HG03045 (cell line): Measurements from ENCODE around the gene COMMD8.
A peak's percentile ranks its signal among the peaks of the same experiment; 100 is the strongest.
"Not testable (repeated sequence)": the region's sequence is repeated elsewhere in the genome, so short reads cannot be mapped to it uniquely, and the experiment has no call there.

Source experiments
- ATAC-seq: cut with Tn5 transposase; IDR thresholded peaks from one replicate; pipeline ENCODE4 v1.9.1; 2021; ENCODE audit warnings: mild to moderate bottlenecking, moderate library complexity; ENCODE audit not compliant: unreplicated experiment

Gene COMMD8

DNA sequence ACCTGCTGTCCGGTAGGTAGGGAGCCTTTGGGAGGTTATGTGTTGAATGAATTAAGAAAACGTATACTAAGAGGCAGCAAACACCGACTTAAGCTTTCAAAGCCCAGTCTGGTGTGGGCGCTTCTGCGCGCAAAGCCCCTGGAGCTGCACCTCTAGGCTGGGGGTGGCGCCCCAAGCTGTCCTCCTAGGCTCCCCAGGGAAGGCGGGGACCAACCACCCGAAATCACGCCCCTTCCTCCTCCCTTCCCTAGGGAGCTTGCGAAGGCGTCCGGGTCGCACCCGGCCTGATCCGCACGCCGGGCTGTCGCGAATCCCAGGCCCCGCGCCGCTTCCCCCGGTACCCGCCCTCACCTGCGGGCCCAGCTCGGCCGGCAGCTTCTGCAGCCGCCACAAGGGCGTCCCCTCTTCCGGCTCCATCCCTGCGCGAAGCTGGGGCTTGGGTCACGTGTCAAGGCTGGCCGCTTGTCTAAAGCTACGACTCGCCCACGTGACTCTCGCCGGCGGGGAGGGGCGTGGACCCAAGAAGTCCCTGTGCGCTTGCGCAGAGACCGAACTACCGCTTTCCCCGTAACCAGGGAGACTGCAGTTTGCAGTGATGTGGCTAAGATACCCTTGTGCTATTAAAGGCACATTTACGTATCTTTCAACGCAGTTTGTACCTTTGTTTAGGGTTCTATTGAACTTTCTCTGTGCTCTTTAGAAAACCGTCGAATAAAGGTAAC, at the start of gene COMMD8:
COMMD8 (minus strand) TSS at position 468 of the 722 bp plus-strand sequence; CDS start at position 417, 51 bp downstream.
- ATAC-seq: peak; percentile 95

DNA sequence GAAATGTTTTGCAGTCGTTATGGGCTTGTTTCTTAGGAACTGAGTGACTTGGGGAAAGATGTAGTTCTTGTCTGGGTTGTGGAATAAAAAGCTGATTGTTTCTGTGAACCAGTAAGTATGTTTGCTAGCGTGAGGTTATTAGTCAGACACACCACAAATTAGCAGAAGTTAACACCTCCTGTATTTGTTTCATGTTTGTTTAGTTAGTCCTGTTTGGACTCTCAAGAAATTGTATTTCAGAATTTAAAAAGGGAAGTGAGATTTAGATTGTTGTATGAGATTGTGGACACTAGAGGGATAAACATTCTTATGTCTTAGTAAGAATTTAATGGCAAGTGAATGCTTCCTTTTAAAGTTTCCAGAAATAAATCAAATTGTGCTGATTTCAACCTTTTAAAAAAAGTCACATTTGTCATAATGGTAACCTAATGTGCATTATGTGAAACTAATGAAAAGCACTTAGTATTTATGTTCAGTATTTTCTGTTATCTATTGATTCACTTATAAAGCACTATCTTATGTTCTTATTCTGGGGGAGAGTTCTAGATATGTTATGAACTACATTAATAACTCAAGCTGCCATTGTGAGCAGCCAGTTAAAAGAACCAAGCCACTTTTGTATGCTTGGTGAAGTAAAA, 47.1 kb upstream of the COMMD8 start:
- peak; percentile 97 for ATAC-seq

DNA sequence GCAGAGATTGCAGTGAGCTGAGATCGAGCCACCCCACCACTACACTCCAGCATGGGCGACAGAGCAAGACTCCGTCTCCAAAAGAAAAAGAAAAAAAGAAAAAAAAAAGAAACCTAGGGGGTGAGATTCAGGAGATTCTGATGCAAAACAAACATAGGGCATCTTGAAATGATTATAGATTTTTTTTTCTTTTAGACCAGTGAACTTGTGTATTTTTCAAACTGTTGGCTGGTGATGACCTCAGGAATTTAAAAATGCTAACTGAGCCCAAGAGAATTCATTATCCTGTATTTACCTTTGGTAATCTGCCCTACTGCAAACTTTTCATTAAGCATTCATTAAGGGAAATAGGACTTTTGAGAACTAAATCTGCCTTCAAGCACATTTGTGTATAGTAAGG, 42.2 kb upstream of the COMMD8 start:
- no peak for ATAC-seq

DNA sequence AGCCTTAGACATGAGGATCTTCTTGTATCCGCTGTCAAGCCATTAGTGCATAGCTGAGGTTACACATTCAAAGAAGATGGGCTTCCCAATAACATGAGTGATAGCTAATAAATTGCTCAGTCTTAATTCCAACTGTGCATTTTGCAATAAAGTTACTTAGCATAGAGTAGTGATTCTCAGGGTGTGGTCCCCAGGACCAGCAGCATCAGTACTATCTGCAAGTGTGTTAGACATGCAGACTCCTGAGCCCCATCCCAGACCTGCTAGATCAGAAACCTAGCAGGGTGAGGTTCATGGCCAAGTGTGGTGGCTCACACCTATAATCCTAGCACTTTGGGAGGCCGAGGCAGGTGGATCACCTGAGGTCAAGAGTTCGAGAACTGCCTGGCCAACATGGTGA, 41.6 kb upstream of the COMMD8 start:
- ATAC-seq: no peak

DNA sequence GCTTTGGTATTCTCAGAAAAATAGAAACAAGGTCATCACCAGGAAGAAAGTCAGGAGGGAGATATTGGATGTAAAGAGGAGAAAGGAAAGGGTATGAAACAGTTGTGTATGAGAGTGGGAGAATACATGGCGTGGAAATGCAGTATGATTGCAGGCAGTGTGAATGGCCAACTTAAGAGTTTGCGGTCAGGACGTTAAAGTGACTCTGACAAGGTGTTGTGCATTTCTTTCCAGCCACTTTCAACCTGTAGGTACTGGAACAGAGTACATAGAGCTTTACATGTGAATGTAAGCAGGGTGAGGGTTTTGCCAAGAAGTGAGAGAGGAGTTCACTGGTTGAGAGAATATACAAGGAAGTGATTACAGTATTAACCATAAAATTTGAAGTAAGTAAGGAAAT, 37.3 kb upstream of the COMMD8 start:
- no peak for ATAC-seq

DNA sequence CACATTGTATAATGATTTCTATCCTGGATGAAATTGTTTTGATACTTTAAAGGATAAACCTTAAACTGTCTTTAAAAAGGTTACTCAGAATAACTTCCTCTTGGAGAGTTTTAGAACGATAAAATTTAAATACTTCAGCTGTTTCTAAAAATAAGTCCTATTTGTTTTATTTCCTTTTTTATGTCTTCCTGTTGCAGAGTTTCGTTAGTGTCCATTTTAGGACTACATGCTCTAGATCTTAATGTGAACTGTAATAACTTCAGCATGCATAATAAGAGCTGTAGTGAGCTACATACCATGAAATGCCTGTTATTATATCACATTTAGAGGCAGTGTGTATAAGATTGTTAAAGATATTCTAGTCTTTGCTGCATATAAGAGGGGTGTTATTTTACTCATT, 36.2 kb upstream of the COMMD8 start:
- no peak for ATAC-seq

DNA sequence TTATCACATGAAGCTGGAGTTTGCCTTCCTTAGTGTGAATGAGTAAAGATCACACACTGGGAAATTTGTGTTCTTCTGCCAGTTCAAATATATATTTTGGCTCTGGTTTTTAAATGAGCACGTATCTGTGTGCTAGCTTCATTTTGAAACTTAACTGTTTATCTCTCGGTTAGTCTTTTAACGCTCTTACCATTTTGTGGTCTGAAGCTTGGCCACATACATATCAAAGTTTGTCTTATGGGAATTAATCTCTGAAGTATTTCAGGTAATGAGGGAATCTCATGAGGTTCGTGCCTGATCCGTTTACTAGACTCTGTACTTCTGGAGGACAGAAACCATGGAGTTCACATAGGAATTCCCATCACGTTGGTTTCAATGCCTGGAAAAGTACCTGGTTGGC, 35.4 kb upstream of the COMMD8 start:
- ATAC-seq: no peak

DNA sequence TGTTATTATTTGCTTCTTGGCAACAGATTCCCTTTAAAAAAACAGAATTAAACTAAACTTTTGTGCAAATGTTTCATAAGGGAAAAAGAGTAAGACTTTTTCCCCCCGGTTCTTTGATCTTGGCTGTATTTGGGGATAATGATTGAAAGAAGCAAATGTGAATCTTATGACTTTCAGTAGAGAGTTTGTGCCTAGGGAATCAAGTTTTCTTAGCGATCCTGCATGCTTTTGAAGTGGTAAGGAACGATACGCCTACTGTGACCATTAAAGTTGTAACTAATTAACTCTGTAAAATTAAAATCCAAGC, 30.6 kb upstream of the COMMD8 start:
- no peak for ATAC-seq

DNA sequence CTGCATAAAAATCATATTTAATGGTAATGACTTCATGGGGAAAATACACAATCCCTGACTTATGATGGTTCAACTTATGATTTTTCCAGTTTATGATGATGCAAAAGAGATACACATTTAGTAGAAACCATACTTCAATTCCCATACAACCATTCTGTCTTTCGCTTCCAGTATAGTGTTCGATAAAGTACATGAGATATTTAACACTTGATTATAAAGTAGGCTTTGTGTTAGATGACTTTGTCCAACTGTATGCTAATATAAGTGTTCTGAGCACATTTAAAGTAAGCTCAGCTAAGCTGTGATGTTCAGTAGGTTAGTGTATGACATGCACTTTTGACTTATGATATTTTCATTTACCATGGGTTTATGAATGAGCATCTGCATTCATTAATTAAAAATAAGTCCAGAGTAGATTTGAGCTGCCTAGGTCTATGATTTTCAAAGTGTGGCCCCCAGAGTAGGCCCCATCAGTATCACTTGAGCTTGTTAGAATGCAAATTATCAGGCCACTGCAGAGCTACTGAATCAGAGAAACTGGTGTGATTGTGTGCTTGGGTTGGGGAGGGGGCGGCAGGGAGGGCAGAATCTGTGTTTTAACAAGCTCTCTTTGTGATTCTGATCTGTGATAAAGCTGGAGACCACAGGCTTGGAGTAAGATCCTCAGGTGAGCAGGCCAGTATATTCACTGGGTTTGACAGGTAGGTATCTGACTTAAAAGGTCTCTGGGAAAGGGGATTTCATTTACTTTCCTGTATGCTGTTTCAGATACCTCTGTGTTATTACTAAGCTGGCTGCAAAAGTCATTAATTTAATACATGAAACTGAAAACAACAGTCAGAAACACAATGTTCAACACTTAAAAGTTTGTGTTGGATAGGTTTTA, 30.0 kb upstream of the COMMD8 start:
- ATAC-seq: no peak

DNA sequence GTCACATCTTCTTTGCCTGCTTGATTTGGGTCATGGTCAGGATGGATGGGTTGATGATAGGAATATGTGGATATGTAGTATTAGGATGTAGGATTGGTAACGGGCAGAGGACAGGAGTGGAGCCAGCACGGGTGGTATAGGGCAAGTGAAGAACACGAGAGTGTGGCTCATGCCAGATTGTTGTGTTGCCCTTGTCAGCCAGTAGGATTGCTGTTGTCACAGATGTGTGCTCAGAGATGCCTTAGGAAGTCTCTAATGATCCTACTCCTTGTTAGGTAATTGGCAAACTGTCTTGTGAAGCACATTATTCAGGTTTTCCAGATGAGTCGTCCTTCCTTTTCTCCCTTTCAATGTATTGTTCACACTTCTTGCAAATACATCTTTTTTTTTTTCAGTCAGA, 27.0 kb upstream of the COMMD8 start:
- ATAC-seq: peak; percentile 75

DNA sequence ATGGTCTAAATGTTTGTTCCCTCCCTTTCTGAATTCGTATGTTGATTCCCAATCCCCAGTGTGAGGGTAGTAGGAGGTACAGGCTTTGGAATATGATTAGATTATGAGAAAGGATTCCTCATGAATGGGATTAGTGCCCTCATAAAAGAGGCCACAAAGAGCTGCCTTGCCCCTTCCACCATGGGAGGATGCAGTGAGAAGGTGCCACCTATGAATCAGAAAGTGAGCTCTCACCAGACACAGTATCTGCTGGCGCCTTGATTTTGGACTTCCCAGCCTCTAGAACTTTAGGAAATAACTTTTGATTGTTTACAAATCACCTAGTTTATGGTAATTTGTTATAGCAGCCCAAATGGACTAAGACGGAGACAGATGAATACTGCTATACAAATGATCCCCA, 25.2 kb upstream of the COMMD8 start:
- ATAC-seq: no peak

DNA sequence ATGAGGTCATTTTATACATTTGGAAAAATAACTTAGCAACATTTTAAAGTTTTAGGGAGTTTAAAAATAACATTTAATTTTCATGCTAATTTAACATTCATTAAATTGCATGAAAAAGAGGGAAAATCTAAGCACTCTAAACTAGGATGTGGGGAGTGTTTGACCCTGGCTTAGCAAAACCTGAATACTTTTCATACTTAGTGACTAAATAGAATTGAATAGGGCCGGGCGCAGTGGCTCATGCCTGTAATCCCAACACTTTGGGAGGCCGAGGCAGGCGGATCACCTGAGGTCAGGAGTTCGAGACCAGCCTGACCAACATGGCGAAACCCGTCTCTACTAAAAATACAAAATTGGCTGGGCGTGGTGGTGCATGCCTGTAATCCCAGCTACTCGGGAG, 23.2 kb upstream of the COMMD8 start:
- not testable (repeated sequence) for ATAC-seq

DNA sequence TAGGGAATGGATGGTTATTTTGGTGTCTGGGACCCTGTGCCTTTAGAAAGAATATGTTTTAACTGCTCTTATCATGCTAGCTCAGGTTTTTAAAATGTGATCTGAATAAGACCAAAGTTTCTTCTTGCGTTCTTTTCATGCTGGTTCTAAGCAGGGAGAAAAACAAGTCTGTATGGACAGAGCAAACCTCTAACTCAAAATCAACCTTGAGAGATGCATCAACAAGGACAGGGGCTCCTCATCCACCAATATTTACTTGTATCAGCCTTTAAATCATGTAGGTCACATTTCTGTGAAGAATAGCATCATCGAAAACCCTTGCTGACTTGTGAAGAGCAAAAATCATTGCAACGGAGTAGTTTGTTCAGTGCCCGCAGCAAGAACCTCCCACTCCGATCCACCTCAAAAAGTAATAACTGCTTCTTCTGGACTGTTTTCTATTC, 22.8 kb upstream of the COMMD8 start:
- ATAC-seq: no peak

DNA sequence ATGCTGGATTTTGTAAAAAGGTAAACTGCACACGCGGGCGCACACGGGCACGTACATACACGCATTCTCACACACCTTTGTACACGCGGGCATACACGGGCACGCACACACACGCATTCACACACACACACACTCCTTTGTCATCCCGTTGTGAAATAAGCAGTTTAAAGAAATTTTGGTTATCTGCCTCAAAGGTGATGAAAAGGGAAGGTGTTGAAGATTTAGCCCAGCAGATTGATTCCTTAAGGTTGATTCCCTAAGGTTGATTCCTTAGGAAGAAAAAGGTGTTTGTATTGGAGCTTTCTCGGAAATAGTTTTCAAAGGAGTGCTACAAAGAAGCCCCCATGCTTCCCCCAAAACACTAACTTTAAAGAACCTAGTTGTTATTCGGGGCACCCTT, 22.3 kb upstream of the COMMD8 start:
- ATAC-seq: no peak

DNA sequence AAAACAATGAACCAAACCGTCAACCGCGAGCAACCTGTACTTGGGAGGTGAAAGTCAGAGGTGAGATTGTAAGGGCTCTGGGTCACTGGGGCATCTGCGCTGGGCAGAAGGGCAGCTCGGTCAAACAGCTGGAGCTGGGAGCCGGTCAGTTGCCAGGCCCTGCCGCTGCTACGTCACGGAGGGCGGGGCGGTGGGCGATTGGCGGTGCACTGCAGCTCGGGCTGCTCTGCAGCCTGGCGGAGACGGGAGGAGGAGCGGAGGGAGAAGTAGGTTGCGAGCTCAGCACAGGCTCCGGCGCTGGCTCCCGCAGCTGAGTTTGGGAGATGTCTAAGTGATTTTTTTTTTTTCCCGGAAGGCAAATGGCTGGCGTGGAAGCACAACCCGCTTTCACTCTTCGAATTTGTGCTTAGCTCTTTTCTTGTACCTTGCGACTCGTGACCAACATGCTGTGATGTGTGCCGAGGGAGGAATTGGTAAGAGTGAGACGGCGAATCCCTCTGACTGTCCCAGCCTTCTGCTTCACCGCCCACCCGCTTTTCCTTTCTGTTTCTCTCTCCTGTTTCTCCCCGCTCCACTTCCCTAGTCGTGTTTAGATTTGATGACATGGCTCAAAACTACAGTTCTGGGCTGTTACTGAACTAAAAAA, 21.7 kb upstream of the COMMD8 start, which contains the start of gene ATP10D:
ATP10D (plus strand) TSS at position 229 of the 646 bp plus-strand sequence. CDS start 27,266 bp downstream, outside the sequence.
- peak; percentile 97 for ATAC-seq

DNA sequence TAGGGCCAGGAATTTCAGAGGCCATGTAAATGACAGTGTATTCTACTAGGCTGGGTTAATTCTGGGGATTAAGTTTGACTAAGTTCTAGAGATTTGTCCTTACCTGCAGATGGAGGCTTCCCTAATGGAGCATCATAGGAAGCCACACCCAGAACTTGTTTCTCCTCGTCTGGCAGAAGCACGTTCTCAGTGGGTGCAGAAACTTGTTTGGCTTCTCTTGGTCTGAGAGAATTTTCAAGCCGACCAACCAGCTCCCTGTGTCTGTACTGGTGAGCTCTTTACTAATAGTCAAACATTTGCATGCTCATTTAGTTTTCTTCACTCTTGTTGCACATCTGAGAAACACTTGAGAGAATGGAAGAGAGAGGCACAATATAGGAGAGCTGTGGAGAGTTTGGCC, 20.7 kb upstream of the COMMD8 start:
- ATAC-seq: peak; percentile 41

DNA sequence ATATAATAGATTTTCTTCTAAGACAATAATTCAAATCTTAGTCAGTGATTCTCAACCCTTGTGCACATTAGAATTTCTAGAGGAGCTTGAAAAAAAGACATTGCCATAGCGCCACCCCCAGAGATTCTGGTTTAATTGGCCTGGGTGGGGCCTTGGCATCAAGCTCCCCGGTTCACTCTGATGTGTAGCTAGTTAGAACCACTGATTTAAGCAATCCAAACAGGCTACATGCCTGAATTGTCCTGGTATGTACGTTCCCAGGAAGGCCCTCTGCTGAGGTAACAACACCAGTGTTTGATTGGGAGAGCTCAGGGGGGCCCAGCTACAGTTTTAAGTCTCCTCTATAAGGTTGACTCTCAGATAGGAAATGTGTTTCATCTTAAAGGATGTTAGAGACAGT, 20.2 kb upstream of the COMMD8 start:
- peak; percentile 2 for ATAC-seq

DNA sequence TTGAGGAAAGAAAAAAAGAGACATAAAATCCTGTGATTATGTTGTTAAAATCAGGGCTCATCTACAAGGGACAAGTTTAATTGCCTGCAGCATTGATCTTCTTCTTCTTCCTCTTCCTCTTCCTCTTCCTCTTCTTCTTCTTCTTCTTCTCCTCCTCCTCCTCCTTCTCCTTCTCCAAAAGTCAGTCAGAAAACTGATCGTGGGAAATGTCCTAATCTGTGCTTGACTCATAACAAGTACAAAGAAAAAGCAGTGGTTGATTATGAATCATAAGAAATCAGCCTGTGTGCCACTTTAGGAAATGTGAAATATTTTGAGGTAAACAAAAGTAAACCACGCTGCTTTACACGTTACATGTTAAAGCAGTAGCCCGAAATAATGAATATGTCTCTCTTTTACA, 18.8 kb upstream of the COMMD8 start:
- ATAC-seq: no peak

DNA sequence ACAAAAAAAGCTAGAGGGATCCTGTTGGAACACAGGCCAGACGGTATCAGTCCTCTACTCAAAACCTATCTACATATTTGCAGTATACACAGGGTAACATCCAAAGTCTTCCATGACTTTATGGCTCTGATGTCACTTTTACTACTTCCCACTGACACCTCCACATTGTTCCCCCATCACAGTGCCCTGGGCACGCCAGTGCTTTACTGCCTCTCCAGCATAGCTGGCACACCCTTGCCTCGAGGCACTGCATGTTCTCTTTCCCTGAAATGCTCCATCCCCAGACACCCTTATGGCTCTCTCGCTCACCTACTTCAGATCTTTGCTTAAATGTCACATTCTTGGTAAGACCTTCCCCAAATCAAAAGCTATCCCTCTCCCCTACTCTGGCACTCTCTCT, 15.3 kb upstream of the COMMD8 start:
- ATAC-seq: no peak

DNA sequence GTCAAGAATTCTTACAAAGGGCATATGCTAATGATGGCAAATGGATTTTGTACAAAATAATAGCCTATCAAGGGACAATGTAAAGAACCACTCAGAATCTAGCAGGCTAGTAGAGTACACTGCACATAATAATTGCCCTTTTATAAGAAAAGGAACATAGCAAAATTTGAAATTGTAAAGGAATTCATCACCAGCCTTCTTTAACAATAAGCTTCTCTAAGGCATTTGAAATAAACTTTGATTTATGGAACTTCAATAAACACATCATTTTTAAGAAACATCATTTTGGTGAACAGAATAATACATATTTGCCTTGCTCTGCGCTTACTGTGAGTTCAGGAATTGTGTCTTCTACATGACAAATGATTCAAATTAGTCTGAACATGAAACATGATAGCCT, 11.9 kb upstream of the COMMD8 start:
- ATAC-seq: no peak

DNA sequence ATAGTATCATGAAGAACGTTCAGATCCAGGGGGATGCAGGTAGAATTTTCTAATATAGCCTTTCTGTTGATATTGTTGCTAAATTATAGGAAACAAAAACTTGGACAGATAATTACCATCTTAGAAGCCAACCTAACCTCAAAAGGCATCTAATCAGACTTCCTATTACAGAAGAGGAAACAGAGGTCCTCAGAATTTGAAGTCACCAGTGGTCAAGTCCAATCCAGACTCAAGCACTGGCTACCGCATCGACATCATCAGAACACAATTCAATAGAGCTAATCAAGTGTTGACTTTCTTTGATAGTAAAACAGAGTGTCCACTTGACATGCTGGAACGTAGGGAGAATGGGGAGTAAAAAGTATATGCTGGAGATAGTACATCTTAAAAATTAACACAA, 11.3 kb upstream of the COMMD8 start:
- no peak for ATAC-seq
